Heart left ventricle (tissue), 13 donors: ENCODE measurements around the gene SUPT5H.

Experiments
- CTCF ChIP-seq, 12 donors: fragments of 200-600 bp; sonication (generic) in 4 of 12; IDR thresholded peaks; one replicate each; pipeline versions ENCODE4 v1.5.0 to v1.8.0; 2018 to 2022; ENCODE audit warnings: antibody characterized with exemption in 12 of 12, mild to moderate bottlenecking in 5 of 12
- POLR2A ChIP-seq, 2 donors: fragments of 450-650 bp; IDR thresholded peaks; one replicate each; pipeline ENCODE4 v1.6.1; 2017; ENCODE audit warnings: antibody characterized with exemption in 2 of 2, mild to moderate bottlenecking in 2 of 2, moderate library complexity in 2 of 2
- donor health status: ischemic (EF 13 %, LVEDD 7.1; RV severe dilation, severe dysfunction).
- donor health status: DM: no; HTN: yes; CAD: no.
- donor health status: DM: no; HTN: no; CAD: no.
- donor health status: ischemic (EF 25% LVEDD 6.9; RV normal size, moderate dysfunction).
- donor health status: ischemic (EF 25% LVEDD 5.7; RV mildly dilated, moderate dysfunction).
- donor health status: ischemic (EF 35%, LVEDD 5.7; RV mildly dilated, moderate dysfunction).
- donor health status: nonischemic (EF 11% LVEDD 7.7; RV severe dilation, severe dysfunction).
- donor health status: DM: yes; HTN: yes; CAD: no.
- donor health status: PGD.
- donor health status: ischemic (EF 29% LVEDD 5.4; RV normal size, mild dysfunction).
- donor health status: nonischemic (EF 23%, LVEDD 6.1; RV moderate dilation, normal function).

- TF ChIP-seq CTCF (IDR thresholded peaks at IDR 0.05) (no peak), POLR2A (IDR thresholded peaks at IDR 0.05) (no peak)
These were observed 24.2 kb downstream of the SUPT5H start for GRCh38 chr19:39469567-39469966.
